ENCODE results near the gene DYNC1LI2. TPM values are rescaled to one million over a fixed set of nuclear protein-coding genes. Genes with fewer than 3 reads are reported as not detected.
A peak's percentile ranks its signal among the peaks of the same experiment; 100 is the strongest.

The DYNC1LI2 gene
- total and polyA plus RNA-seq, 2 experiments from 2014 or later, result 58.6 to 89.6 TPM

DNA sequence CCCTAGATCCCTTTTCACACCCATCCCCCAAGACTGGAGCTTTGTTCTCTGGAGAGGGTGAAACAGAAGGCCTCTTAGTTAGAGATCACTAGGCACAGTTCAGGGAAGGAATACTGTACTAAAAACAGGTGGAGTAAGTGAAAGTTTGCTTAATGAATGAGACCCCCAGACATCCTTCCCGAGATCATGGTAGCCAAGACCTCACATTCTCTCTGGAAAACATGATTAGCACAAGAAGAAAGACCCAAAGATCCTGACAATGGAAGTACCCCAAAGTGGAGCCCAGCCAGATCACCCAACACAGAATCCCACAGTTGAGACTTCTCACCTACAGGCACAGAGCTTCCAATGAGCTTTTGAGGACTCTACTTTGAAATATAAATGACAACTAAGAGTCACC lies 51.5 kb downstream of the DYNC1LI2 start:
- Histone ChIP-seq H3K27me3 (no peaks in the 10 kb centered on the region), H3K9me3 (ENCODE audit: low read depth) (no peaks in the 10 kb centered on the region), H3K4me3 (no peak overlapping the region), H3K27ac (no peak overlapping the region), H3K4me1 (ENCODE audit: low read depth) (peaks cover 8% of the 10 kb centered on the region), H3K36me3 (no peaks in the 10 kb centered on the region)
- TF ChIP-seq, protein P1, sequence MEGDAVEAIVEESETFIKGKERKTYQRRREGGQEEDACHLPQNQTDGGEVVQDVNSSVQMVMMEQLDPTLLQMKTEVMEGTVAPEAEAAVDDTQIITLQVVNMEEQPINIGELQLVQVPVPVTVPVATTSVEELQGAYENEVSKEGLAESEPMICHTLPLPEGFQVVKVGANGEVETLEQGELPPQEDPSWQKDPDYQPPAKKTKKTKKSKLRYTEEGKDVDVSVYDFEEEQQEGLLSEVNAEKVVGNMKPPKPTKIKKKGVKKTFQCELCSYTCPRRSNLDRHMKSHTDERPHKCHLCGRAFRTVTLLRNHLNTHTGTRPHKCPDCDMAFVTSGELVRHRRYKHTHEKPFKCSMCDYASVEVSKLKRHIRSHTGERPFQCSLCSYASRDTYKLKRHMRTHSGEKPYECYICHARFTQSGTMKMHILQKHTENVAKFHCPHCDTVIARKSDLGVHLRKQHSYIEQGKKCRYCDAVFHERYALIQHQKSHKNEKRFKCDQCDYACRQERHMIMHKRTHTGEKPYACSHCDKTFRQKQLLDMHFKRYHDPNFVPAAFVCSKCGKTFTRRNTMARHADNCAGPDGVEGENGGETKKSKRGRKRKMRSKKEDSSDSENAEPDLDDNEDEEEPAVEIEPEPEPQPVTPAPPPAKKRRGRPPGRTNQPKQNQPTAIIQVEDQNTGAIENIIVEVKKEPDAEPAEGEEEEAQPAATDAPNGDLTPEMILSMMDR (IDR thresholded peaks at IDR 0.05; ENCODE audit: low read depth, low read length), result no peak
- no peak for DNase-seq (ENCODE audit: low read depth in 1 of 2, low spot score in 1 of 2)

DNA sequence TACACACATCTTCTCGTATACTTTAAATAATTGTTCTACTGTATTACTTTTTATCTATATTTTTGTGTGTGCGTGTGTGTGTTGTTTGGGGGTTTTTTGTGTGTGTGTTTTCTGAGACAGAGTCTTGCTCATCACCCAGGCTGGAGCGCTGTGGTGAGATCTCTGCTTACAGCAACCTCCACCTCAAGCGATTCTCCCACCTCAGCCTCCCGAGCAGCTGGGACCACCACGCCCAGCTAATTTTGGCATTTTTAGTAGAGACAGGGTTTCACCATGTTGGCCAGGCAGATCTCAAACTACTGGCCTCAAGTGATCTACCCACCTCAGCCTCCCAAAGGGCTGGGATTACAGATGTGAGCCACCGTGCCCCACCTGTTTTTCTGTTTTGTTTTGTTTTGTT lies 53.4 kb downstream of the DYNC1LI2 start:
- TF ChIP-seq, protein P1 (IDR thresholded peaks at IDR 0.05; ENCODE audit: low read depth, low read length), result no peak
- Histone ChIP-seq H3K9me3 (ENCODE audit: low read depth) (no peaks in the 10 kb centered on the region), H3K4me3 (no peak overlapping the region), H3K4me1 (ENCODE audit: low read depth) (peaks cover 9% of the 10 kb centered on the region), H3K36me3 (no peaks in the 10 kb centered on the region), H3K27ac (no peak overlapping the region), H3K27me3 (no peaks in the 10 kb centered on the region)
- no peak for DNase-seq (ENCODE audit: low read depth in 1 of 2, low spot score in 1 of 2)

DNA sequence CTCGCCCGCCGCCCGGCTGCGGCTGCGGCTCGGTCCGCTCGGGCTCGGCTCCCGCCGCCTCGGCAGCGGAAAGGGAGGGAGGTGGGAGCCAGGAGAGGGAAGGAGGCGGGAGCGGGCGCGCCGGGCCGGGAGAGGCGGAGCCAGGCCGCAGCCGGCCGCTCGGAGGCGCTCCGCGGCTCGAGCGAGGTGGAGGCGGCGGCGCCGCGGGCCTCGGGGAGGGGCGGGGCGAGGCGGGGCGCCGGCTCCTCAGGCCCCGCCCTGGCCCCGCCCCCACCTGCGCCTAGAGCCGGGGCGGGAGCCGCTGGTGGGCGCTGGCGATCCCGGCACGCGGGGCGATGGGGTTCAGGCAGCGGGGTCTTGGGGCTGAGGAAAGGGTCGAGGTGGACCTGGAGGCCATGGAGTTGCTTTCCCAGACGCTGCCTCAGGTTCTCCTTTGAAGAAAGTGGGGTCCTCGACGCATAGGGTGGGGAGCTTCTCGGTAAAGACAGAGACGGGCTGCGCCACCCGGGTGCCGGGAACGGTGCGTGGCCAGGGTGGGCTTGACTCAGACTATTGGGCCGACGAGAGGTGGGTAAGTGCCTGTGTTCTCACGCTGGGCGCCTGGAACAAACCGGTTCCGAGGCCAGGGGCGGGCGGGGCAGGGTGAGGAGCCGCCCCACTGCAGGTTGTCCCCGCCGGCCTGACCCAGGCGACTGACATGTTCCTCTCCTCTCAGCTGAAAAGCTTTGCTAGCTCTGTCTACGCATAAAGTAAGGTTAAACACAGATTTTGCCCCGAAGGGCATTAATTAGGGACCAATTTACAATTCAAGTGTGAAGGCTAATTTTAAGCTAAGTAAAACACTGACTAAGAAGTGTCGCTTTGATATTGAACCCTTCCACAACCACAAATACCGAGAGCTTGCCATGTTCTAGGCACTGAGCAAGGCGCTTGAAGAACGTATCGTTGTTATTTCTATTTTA lies 54.5 kb downstream of the DYNC1LI2 start, which contains the start of gene CMTM4:
CMTM4 (minus strand) TSS at position 75 of the 962 bp plus-strand sequence. CDS start 218 bp downstream, outside the sequence.
- peak; percentile 92 to 94 for DNase-seq (ENCODE audit: low read depth in 1 of 2, low spot score in 1 of 2)
- H3K36me3 ChIP-seq, result no peaks in the 10 kb centered on the region
- no peaks in the 10 kb centered on the region for H3K27me3 ChIP-seq
- peaks cover 9% of the 10 kb centered on the region for H3K4me1 ChIP-seq (ENCODE audit: low read depth)
- H3K4me3 ChIP-seq, result peak within 1 kb of the TSS; percentile 94
- no peaks in the 10 kb centered on the region for H3K9me3 ChIP-seq (ENCODE audit: low read depth)
- H3K27ac ChIP-seq, result peak within 1 kb of the TSS; percentile 57
- TF ChIP-seq, protein P1 (IDR thresholded peaks at IDR 0.05; ENCODE audit: low read depth, low read length), result no peak

DNA sequence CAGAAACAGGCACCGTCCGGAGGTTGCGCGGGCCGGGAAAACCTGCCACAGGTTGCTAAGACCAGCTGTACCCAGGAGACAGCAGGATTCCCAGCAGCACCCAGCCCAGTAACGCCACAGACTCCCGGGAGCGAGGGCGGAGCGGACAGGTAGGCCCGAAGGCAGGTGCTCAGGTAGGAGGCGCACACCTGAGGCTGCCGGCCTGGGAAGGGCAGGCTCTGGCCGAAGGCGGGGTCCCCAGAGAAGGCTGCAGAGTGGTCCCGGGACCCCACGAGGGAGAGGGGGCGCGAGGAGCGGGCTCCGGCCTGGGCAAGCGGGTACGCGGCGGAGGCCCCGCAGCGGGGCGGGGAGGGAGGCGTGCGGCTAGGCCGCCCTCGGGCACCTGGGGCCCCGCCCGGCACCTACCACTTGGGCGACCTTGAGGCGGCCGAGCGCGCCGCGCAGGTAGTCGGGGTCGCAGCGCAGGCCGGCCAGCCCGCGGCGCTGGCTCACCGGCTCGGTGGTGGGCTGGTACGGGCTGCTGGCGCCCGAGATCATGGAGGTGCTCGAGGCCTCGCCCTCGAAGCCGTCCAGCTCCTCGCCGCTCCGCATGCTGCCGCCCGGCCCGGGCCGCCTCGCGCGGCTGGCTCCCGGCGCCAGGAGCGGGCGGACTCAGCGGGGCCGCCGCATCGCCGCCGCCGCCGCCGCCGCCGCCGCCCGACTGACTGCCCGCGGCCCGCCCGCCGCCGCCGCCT lies 55.3 kb downstream of the DYNC1LI2 start:
- DNase-seq (ENCODE audit: low read depth in 1 of 2, low spot score in 1 of 2), result peak in 1 of 2 donors; percentile 23
- H3K4me1 ChIP-seq (ENCODE audit: low read depth), result peaks cover 9% of the 10 kb centered on the region
- H3K27me3 ChIP-seq, result no peaks in the 10 kb centered on the region
- peak overlapping the region; percentile 94 for H3K4me3 ChIP-seq
- TF ChIP-seq, protein P1 (IDR thresholded peaks at IDR 0.05; ENCODE audit: low read depth, low read length), result no peak
- no peaks in the 10 kb centered on the region for H3K36me3 ChIP-seq
- peak overlapping the region; percentile 57 for H3K27ac ChIP-seq
- no peaks in the 10 kb centered on the region for H3K9me3 ChIP-seq (ENCODE audit: low read depth)

DNA sequence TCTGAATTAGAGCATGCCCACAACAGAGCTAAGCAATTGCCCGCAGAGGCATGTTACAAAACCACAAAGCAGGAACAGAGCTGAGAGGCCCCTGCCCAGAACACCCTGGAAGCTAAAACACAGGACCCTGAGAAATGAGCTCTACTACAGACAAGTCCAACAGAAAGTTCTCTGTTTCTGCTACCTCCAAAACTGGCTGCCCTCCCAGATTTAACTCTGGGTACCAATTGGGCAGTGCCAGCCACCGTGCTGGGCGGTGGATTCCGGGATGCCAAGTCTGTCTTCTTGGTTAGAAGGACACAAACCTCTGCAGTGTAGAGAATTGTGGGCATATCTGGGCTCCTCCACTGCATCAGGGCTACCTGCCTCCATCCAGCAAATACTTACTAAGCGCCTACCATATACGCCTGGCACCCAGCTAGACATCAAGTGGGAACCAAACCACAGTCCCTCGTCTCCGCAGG lies 55.9 kb downstream of the DYNC1LI2 start:
- Histone ChIP-seq H3K27me3 (no peaks in the 10 kb centered on the region), H3K4me1 (ENCODE audit: low read depth) (peaks cover 9% of the 10 kb centered on the region), H3K27ac (no peak overlapping the region), H3K9me3 (ENCODE audit: low read depth) (no peaks in the 10 kb centered on the region), H3K36me3 (no peaks in the 10 kb centered on the region), H3K4me3 (peak overlapping the region; percentile 94)
- DNase-seq (ENCODE audit: low read depth in 1 of 2, low spot score in 1 of 2), result no peak
- TF ChIP-seq, protein P1 (IDR thresholded peaks at IDR 0.05; ENCODE audit: low read depth, low read length), result no peak
